GM12878 (cell line): ENCODE data around the gene PLET1. TPM values are rescaled to one million over a fixed set of nuclear protein-coding genes. Genes with fewer than 3 reads are reported as not detected.

Experiments used
- ATAC-seq: fragments of 200-7000 bp; cut with Tn5 transposase; 3 replicates; pipeline ENCODE4 v1.9.1; 2020; ENCODE audit warnings: mild to moderate bottlenecking, moderate library complexity
- BruUV-seq: library from RNA; stranded (reverse); fragments of 400-500 nt; replicated peaks from 2 replicates; lab custom pipeline; 2021; lab: Mats Ljungman, UMichigan
- CTCF ChIA-PET: fragments of 300-600 bp; sonication (Branson Sonifier 250); formaldehyde crosslinking; extraction: SDS; loops from one replicate; lab custom pipeline; 2021; ENCODE audit warnings: inconsistent platforms; lab: Yijun Ruan, JAX
- POLR2A ChIA-PET: fragments of 350-600 bp; formaldehyde crosslinking; extraction: SDS; loops from one replicate; lab custom pipeline; 2021; ENCODE audit warnings: inconsistent platforms; lab: Charles Lee
- RAD21 ChIA-PET: fragments of 300-600 bp; sonication (Branson Sonifier 250); formaldehyde crosslinking; loops from one replicate; lab custom pipeline; 2023; ENCODE audit warnings: antibody characterized with exemption; ENCODE audit not compliant: unreplicated experiment; lab: Charles Lee
- SMC1A ChIA-PET: fragments of 300-600 bp; sonication (Branson Sonifier 250); formaldehyde crosslinking; loops from one replicate; lab custom pipeline; 2023; ENCODE audit not compliant: unreplicated experiment, uncharacterized antibody; lab: Charles Lee
- DNase-seq: peaks from one replicate; pipeline ENCODE4 v3.0.0-alpha.2; 2011; ENCODE audit warnings: low read depth, low spot score
- FAIRE-seq: peaks from 3 replicates; lab custom pipeline; 2011; peaks lifted over from hg19 to GRCh38; lab: Jason Lieb, UNC
- H2AFZ ChIP-seq: 2 replicates; pipeline ENCODE4 v1.6.0; 2011; ENCODE audit warnings: low read depth, low read length, control low read depth; ENCODE audit not compliant: control insufficient read depth
- H3K27ac ChIP-seq: 2 replicates; pipeline ENCODE4 v1.5.1; 2011; ENCODE audit warnings: control low read depth; ENCODE audit not compliant: control insufficient read depth, insufficient read depth
- H3K27me3 ChIP-seq, 2 experiments: replicated peaks in 1 of 2; 2 replicates each; pipeline versions ENCODE4 v1.6.0 to v1.6.1; 2011; ENCODE audit warnings: low read length in 1 of 2; ENCODE audit not compliant: control insufficient read depth in 2 of 2, insufficient read depth in 2 of 2
- H3K36me3 ChIP-seq, 2 experiments: 2 replicates each; pipeline ENCODE4 v1.5.1; 2011; ENCODE audit warnings: low read length in 1 of 2; ENCODE audit not compliant: control insufficient read depth in 2 of 2, insufficient read depth in 2 of 2
- H3K4me1 ChIP-seq: 2 replicates; pipeline ENCODE4 v1.6.1; 2011; ENCODE audit warnings: mild to moderate bottlenecking, low read length, moderate library complexity, mixed read lengths; ENCODE audit not compliant: control insufficient read depth, insufficient read depth
- H3K4me2 ChIP-seq: 2 replicates; pipeline ENCODE4 v1.6.0; 2011; ENCODE audit warnings: control low read depth; ENCODE audit not compliant: control insufficient read depth, insufficient read depth
- H3K4me3 ChIP-seq: fragments of 200-600 bp; sonication (generic); 2 replicates; pipeline ENCODE4 v1.5.1; 2016
- H3K79me2 ChIP-seq: 2 replicates; pipeline ENCODE4 v1.6.0; 2011; ENCODE audit warnings: low read length; ENCODE audit not compliant: control insufficient read depth, insufficient read depth
- H3K9ac ChIP-seq: 2 replicates; pipeline ENCODE4 v1.8.0; 2011; ENCODE audit warnings: low read length, control low read depth, mixed read lengths; ENCODE audit not compliant: control insufficient read depth, insufficient read depth
- H3K9me3 ChIP-seq: replicated peaks from 3 replicates; pipeline ENCODE4 v1.5.1; 2011; ENCODE audit warnings: mild to moderate bottlenecking, low read length; ENCODE audit not compliant: control insufficient read depth, insufficient read depth
- H4K20me1 ChIP-seq: 2 replicates; pipeline ENCODE4 v1.6.0; 2011; ENCODE audit not compliant: control insufficient read depth, insufficient read depth
- HDAC2 ChIP-seq: fragments of 200-600 bp; sonication (generic); IDR thresholded peaks from 2 replicates; pipeline ENCODE4 v1.6.1; 2017
- MYB ChIP-seq: fragments of 150-350 bp; IDR thresholded peaks from 2 replicates; pipeline ENCODE4 v1.6.1; 2014; ENCODE audit warnings: mild to moderate bottlenecking, low read depth, low read length, borderline replicate concordance
- NFXL1 ChIP-seq: fragments of 450-650 bp; IDR thresholded peaks from 2 replicates; pipeline ENCODE4 v1.6.1; 2017; ENCODE audit warnings: antibody characterized with exemption, mild to moderate bottlenecking, borderline replicate concordance
- RELB ChIP-seq: fragments of 450-650 bp; IDR thresholded peaks from 2 replicates; pipeline ENCODE4 v1.6.1; 2017; ENCODE audit warnings: low read depth, mild to moderate bottlenecking, moderate library complexity
- SIX5 ChIP-seq: IDR thresholded peaks from 2 replicates; pipeline ENCODE4 v1.6.1; 2011; ENCODE audit warnings: mild to moderate bottlenecking, low read depth, low read length, moderate library complexity; ENCODE audit not compliant: severe bottlenecking
- ZNF24 ChIP-seq: fragments of 450-650 bp; IDR thresholded peaks from 2 replicates; pipeline ENCODE4 v1.6.1; 2017; ENCODE audit warnings: antibody characterized with exemption, mild to moderate bottlenecking
- ZNF274 ChIP-seq: IDR thresholded peaks from one replicate; pipeline ENCODE4 v1.8.0; 2011; ENCODE audit not compliant: insufficient read length, insufficient read depth
- ZNF384 ChIP-seq: IDR thresholded peaks from 2 replicates; pipeline ENCODE4 v1.6.1; 2012; ENCODE audit warnings: low read depth, mild to moderate bottlenecking, low read length, improper control_type of control experiment, borderline replicate concordance
- WGBS: methylation state at CpG from one replicate; pipeline ENCODE4 v1.1.6; 2016; ENCODE audit warnings: low lambda C conversion rate; ENCODE audit not compliant: insufficient replicate concordance, insufficient coverage; ENCODE audit errors: missing lambda C conversion rate; 5-methylcytosine and 5-hydroxymethylcytosine counted together
- in situ Hi-C: fragments of 300-500 bp; cut with MboI; formaldehyde crosslinking; loops from 9 replicates; pipeline ENCODE4 v1.14.3; 2018; ENCODE audit warnings: mixed read lengths
- intact Hi-C: fragments of 100-400 bp; cut with micrococcal nuclease; formaldehyde crosslinking; loops from one replicate; pipeline ENCODE4 v1.14.2; 2022; ENCODE audit not compliant: unreplicated experiment
- polyA plus RNA-seq, 11 experiments: library from polyadenylated mRNA; depleted of rRNA in 4 of 11; unstranded in 6 of 11; stranded (reverse) in 5 of 11; fragments of >200 nt; fragmentation: Nextera tagmentation in 4 of 11; fragmentation: Illumina TruSeq in 1 of 11; extraction: Ambion mirVana in 4 of 11; extraction: Trizol in 1 of 11; gene quantifications; 1 replicate in 1 of 11; 2 replicates in 10 of 11; pipeline versions ENCODE4 v1.2.1 to v1.2.3, GENCODE V29; 2011 to 2016; ENCODE audit warnings: inconsistent platforms in 2 of 11, missing spikeins in 2 of 11, low read depth in 1 of 11
- total RNA-seq, 4 experiments: library from RNA; depleted of rRNA in 3 of 4; stranded (reverse); fragments of >200 nt in 3 of 4; fragmentation: Illumina TruSeq in 1 of 4; extraction: Trizol in 1 of 4; gene quantifications; 2 replicates each; pipeline versions ENCODE4 v1.2.1 to v1.2.3, GENCODE V29; 2013 to 2021

PLET1 gene
- total and polyA plus RNA-seq, 10 of the 15 experiments (the other 5 are each of a cell fraction or from before 2014, with no cell fraction given), result not detected

DNA sequence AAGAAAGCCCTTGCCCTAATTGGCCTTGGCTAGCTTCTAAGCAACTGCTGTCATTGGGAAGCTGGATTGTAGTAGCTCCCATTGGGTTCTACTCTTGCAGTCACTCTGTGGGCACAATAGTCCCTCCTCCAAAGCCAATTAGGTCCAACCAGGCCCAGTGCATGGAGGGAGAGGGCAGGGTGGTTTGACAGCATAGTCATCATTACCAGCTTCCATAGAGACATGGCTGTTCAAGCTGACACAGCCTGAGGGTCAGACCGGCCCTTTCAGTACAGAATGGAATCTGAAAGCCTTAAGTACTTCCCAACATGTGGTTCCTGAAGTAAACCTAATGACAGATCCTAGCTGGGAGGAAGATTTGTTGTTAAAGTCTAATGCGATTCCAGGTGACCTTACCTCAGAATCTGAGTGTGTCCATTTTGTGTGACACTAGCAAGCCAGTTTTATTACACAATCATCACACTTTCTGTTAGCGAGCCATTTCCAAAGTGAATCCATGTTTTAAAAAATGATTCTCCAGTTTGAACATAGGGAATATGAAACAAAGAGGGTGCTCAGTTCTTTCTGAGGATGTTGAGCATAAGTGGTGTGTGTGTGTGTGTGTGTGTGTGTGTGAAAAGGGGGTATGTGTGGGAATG lies 6.9 kb downstream of the PLET1 start:
- WGBS, result 97% methylated on average over 3 of the region's 3 CpGs
- SMC1A ChIA-PET, result no interaction called here
- FAIRE-seq, result no peak

More for the DNA sequence above, 6.9 kb downstream of the PLET1 start:
- H3K36me3 ChIP-seq, result no peaks in the 10 kb centered on the region
- intact Hi-C loops, result no loop called here
- no peak for TF ChIP-seq NFXL1
- TF ChIP-seq HDAC2, result no peak
- no peak for TF ChIP-seq ZNF384
- TF ChIP-seq RELB, result no peak
- TF ChIP-seq ZNF274, result no peak
- TF ChIP-seq ZNF24, result no peak
- TF ChIP-seq SIX5, result no peak
- TF ChIP-seq MYB, result no peak
- TF ChIP-seq, all 136 proteins: peak for 0
- ChIA-PET RAD21 (no interaction called here), CTCF (no interaction called here), POLR2A (no interaction called here)
- no TSS peak for BruUV-seq
- Histone ChIP-seq H3K9ac (no peak overlapping the region), H3K4me1 (no peaks in the 10 kb centered on the region), H3K27ac (no peak overlapping the region), H3K79me2 (no peaks in the 10 kb centered on the region), H3K4me2 (no peak overlapping the region), H4K20me1 (no peaks in the 10 kb centered on the region), H3K4me3 (no peak overlapping the region), H3K9me3 (no peaks in the 10 kb centered on the region), H3K27me3 (no peaks in the 10 kb centered on the region), H2AFZ (no peak overlapping the region)
- ATAC-seq (no peak), DNase-seq (no peak)
- in situ Hi-C loops, result no loop called here
